ENCODE measurements around the gene TCF7. TPM values are rescaled to one million over a fixed set of nuclear protein-coding genes. Genes with fewer than 3 reads are reported as not detected.

The TCF7 gene
- total RNA-seq, 2 experiments from 2014 or later, result 93.4 to 97.8 TPM

- peaks cover 98% of the 10 kb centered on the region for H3K4me1 Mint-ChIP-seq (ENCODE audit: low read depth)
- H3K9me3 Mint-ChIP-seq (ENCODE audit: insufficient read depth), result no peaks in the 10 kb centered on the region
- ChIA-PET POLR2A (interaction anchor here (0.8 to 5.2 kb wide), 8 partner anchors 8 to 51 kb away, joined by 3 to 45 read pairs (median 6); partner anchors contain the start of gene TCF7), CTCF (interaction anchor here (1.3 to 12.6 kb wide), 4 partner anchors 10 to 98 kb away, joined by 4 to 167 read pairs (median 40); no protein-coding TSS in a partner anchor)
- H3K27ac Mint-ChIP-seq, result peak overlapping the region; percentile 61
- H3K27me3 Mint-ChIP-seq (ENCODE audit: low read depth), result no peaks in the 10 kb centered on the region
- H3K36me3 Mint-ChIP-seq (ENCODE audit: low read depth), result peaks cover 60% of the 10 kb centered on the region
- ATAC-seq, result no peak
- H3K4me3 Mint-ChIP-seq, result no peak overlapping the region
- DNase-seq, result no peak
Measured at GRCh38 chr5:134124289-134125038, 10.0 kb downstream of the TCF7 start.

- H3K4me3 Mint-ChIP-seq, result peak overlapping the region; percentile 12
- no peaks in the 10 kb centered on the region for H3K27me3 Mint-ChIP-seq (ENCODE audit: low read depth)
- H3K27ac Mint-ChIP-seq, result peak overlapping the region; percentile 61
- ChIA-PET POLR2A (interaction anchor here (0.6 to 5.2 kb wide), 9 partner anchors 9 to 52 kb away, joined by 3 to 45 read pairs (median 5); partner anchors contain the start of gene TCF7), CTCF (interaction anchor here (1.3 to 12.6 kb wide), 4 partner anchors 9 to 99 kb away, joined by 4 to 167 read pairs (median 40); no protein-coding TSS in a partner anchor)
- peaks cover 98% of the 10 kb centered on the region for H3K4me1 Mint-ChIP-seq (ENCODE audit: low read depth)
- no peak for ATAC-seq
- no peak for DNase-seq
- H3K36me3 Mint-ChIP-seq (ENCODE audit: low read depth), result peaks cover 56% of the 10 kb centered on the region
- H3K9me3 Mint-ChIP-seq (ENCODE audit: insufficient read depth), result no peaks in the 10 kb centered on the region
Measured at GRCh38 chr5:134125039-134126015, 10.8 kb downstream of the TCF7 start.

- no peak for DNase-seq
- Mint-ChIP-seq H3K36me3 (ENCODE audit: low read depth) (peaks cover 57% of the 10 kb centered on the region), H3K4me1 (ENCODE audit: low read depth) (peaks cover 100% of the 10 kb centered on the region), H3K27me3 (ENCODE audit: low read depth) (no peaks in the 10 kb centered on the region), H3K4me3 (peak overlapping the region; percentile 77), H3K9me3 (ENCODE audit: insufficient read depth) (no peaks in the 10 kb centered on the region), H3K27ac (peak overlapping the region; percentile 91)
- ChIA-PET CTCF (interaction anchor here (7.2 to 12.6 kb wide), 2 partner anchors 13 to 87 kb away, joined by 76 to 167 read pairs; no protein-coding TSS in a partner anchor), POLR2A (interaction anchor here (0.7 to 4.6 kb wide), 10 partner anchors 8 to 50 kb away, joined by 3 to 31 read pairs (median 4); partner anchors contain the start of genes SKP1 and TCF7)
- no peak for ATAC-seq
Measured at GRCh38 chr5:134127376-134127861, 12.9 kb downstream of the TCF7 start.

- no peaks in the 10 kb centered on the region for H3K9me3 Mint-ChIP-seq (ENCODE audit: insufficient read depth)
- peak overlapping the region; percentile 91 for H3K27ac Mint-ChIP-seq
- H3K4me3 Mint-ChIP-seq, result peak overlapping the region; percentile 77
- peaks cover 100% of the 10 kb centered on the region for H3K4me1 Mint-ChIP-seq (ENCODE audit: low read depth)
- ATAC-seq, result no peak
- no peaks in the 10 kb centered on the region for H3K27me3 Mint-ChIP-seq (ENCODE audit: low read depth)
- CTCF ChIA-PET, result interaction anchor here (1.7 to 12.6 kb wide), 4 partner anchors 13 to 88 kb away, joined by 5 to 167 read pairs (median 56); no protein-coding TSS in a partner anchor
- POLR2A ChIA-PET, result interaction anchor here (1.2 to 4.6 kb wide), 9 partner anchors 9 to 49 kb away, joined by 4 to 31 read pairs (median 13); partner anchors contain the start of genes SKP1 and TCF7
- H3K36me3 Mint-ChIP-seq (ENCODE audit: low read depth), result peaks cover 63% of the 10 kb centered on the region
- DNase-seq, result no peak
Measured at GRCh38 chr5:134127988-134128647, 13.6 kb downstream of the TCF7 start.

GRCh38 chr5:134128648-134128995 lies 14.1 kb downstream of the TCF7 start:
- peaks cover 100% of the 10 kb centered on the region for H3K4me1 Mint-ChIP-seq (ENCODE audit: low read depth)
- peak overlapping the region; percentile 91 for H3K27ac Mint-ChIP-seq
- no peaks in the 10 kb centered on the region for H3K27me3 Mint-ChIP-seq (ENCODE audit: low read depth)
- DNase-seq, result no peak
- CTCF ChIA-PET, result interaction anchor here (1.2 to 12.6 kb wide), 5 partner anchors 12 to 88 kb away, joined by 3 to 167 read pairs (median 5); no protein-coding TSS in a partner anchor
- H3K36me3 Mint-ChIP-seq (ENCODE audit: low read depth), result peaks cover 60% of the 10 kb centered on the region
- no peak for ATAC-seq
- H3K9me3 Mint-ChIP-seq (ENCODE audit: insufficient read depth), result no peaks in the 10 kb centered on the region
- POLR2A ChIA-PET, result interaction anchor here (1.1 to 4.6 kb wide), 8 partner anchors 10 to 89 kb away, joined by 4 to 31 read pairs (median 14); partner anchors contain the start of genes SKP1 and TCF7
- peak overlapping the region; percentile 77 for H3K4me3 Mint-ChIP-seq

GRCh38 chr5:134129411-134130238 lies 15.1 kb downstream of the TCF7 start:
- Mint-ChIP-seq H3K27ac (peak overlapping the region; percentile 91), H3K36me3 (ENCODE audit: low read depth) (peaks cover 64% of the 10 kb centered on the region), H3K4me1 (ENCODE audit: low read depth) (peaks cover 98% of the 10 kb centered on the region), H3K9me3 (ENCODE audit: insufficient read depth) (no peaks in the 10 kb centered on the region), H3K27me3 (ENCODE audit: low read depth) (no peaks in the 10 kb centered on the region), H3K4me3 (peak overlapping the region; percentile 77)
- POLR2A ChIA-PET, result interaction anchor here (0.6 to 4.6 kb wide), 13 partner anchors 9 to 90 kb away, joined by 3 to 31 read pairs (median 8); partner anchors contain the start of genes SKP1 and TCF7
- ATAC-seq, result peak; percentile 21
- DNase-seq, result peak; percentile 54
- CTCF ChIA-PET, result interaction anchor here (1.2 to 12.6 kb wide), 5 partner anchors 11 to 89 kb away, joined by 3 to 167 read pairs (median 5); no protein-coding TSS in a partner anchor

GRCh38 chr5:134130239-134130945 lies 15.9 kb downstream of the TCF7 start:
- POLR2A ChIA-PET, result interaction anchor here (0.5 to 4.6 kb wide), 11 partner anchors 8 to 47 kb away, joined by 3 to 31 read pairs (median 5); partner anchors contain the start of genes SKP1 and TCF7
- Mint-ChIP-seq H3K4me3 (peak overlapping the region; percentile 77), H3K27me3 (ENCODE audit: low read depth) (no peaks in the 10 kb centered on the region), H3K27ac (peak overlapping the region; percentile 91), H3K36me3 (ENCODE audit: low read depth) (peaks cover 68% of the 10 kb centered on the region), H3K4me1 (ENCODE audit: low read depth) (peaks cover 97% of the 10 kb centered on the region), H3K9me3 (ENCODE audit: insufficient read depth) (no peaks in the 10 kb centered on the region)
- ATAC-seq (no peak), DNase-seq (no peak)
- CTCF ChIA-PET, result interaction anchor here (1.7 to 12.6 kb wide), 3 partner anchors 10 to 90 kb away, joined by 5 to 167 read pairs (median 35); no protein-coding TSS in a partner anchor

GRCh38 chr5:134131165-134131564 lies 16.7 kb downstream of the TCF7 start:
- peak overlapping the region; percentile 91 for H3K27ac Mint-ChIP-seq
- POLR2A ChIA-PET, result interaction anchor here (1.4 to 4.6 kb wide), 5 partner anchors 12 to 23 kb away, joined by 3 to 31 read pairs (median 10); partner anchors contain the start of gene TCF7
- H3K9me3 Mint-ChIP-seq (ENCODE audit: insufficient read depth), result no peaks in the 10 kb centered on the region
- H3K4me1 Mint-ChIP-seq (ENCODE audit: low read depth), result peaks cover 97% of the 10 kb centered on the region
- H3K4me3 Mint-ChIP-seq, result peak overlapping the region; percentile 42
- H3K27me3 Mint-ChIP-seq (ENCODE audit: low read depth), result no peaks in the 10 kb centered on the region
- H3K36me3 Mint-ChIP-seq (ENCODE audit: low read depth), result peaks cover 67% of the 10 kb centered on the region
- CTCF ChIA-PET, result interaction anchor here (12.6 to 26.6 kb wide), 2 partner anchors 10 to 88 kb away, joined by 167 to 618 read pairs; no protein-coding TSS in a partner anchor
- DNase-seq (no peak), ATAC-seq (peak; percentile 1)

GRCh38 chr5:134131578-134132350 lies 17.3 kb downstream of the TCF7 start:
- H3K27me3 Mint-ChIP-seq (ENCODE audit: low read depth), result no peaks in the 10 kb centered on the region
- DNase-seq, result no peak
- H3K4me1 Mint-ChIP-seq (ENCODE audit: low read depth), result peaks cover 97% of the 10 kb centered on the region
- peak overlapping the region; percentile 55 for H3K4me3 Mint-ChIP-seq
- no peaks in the 10 kb centered on the region for H3K9me3 Mint-ChIP-seq (ENCODE audit: insufficient read depth)
- peaks cover 68% of the 10 kb centered on the region for H3K36me3 Mint-ChIP-seq (ENCODE audit: low read depth)
- CTCF ChIA-PET, result interaction anchor here (1.0 to 26.6 kb wide), 6 partner anchors 9 to 96 kb away, joined by 4 to 618 read pairs (median 8); no protein-coding TSS in a partner anchor
- POLR2A ChIA-PET, result interaction anchor here (1.0 to 2.7 kb wide), 12 partner anchors 8 to 95 kb away, joined by 3 to 22 read pairs (median 4); partner anchors contain the start of genes SKP1 and TCF7
- ATAC-seq, result no peak
- peak overlapping the region; percentile 91 for H3K27ac Mint-ChIP-seq

Measured in activated CD8-positive, alpha-beta T cell treated with anti-CD3 and anti-CD28 coated beads, Interleukin-2, amount 10 ng/mL, durations not matched to agents 7 days and 5 days (primary cell).